ENCODE measurements around the gene R3HDM4.

R3HDM4 gene

DNA sequence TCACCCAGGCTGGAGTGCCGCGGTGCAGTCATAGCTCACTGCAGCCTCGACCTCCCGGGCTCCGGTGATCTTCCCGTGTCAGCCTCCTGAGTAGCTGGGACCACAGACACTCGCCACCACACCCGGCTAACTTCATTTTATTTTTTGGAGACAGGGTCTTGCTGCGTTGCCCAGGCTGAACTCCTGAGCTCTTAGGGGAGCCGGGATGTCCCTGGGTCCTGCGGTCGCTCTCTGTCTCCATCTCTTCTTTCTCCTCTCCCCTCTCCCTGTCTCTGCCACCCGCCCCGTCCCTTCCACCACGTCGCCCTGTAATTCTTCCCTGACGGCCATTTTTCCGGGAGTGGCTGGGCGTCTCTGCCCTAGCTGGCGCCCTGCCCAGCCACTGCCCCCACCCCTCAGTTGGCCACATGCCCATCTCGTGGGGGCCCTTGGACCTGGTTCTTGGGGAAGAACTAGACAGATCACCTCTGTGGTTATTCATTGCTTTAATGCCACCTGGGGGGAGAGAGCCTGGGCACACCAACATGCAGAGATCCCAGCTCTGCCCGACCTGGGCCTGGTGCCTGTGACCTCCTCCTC, 31.7 kb upstream of the R3HDM4 start:
- TF ChIP-seq, protein P1, sequence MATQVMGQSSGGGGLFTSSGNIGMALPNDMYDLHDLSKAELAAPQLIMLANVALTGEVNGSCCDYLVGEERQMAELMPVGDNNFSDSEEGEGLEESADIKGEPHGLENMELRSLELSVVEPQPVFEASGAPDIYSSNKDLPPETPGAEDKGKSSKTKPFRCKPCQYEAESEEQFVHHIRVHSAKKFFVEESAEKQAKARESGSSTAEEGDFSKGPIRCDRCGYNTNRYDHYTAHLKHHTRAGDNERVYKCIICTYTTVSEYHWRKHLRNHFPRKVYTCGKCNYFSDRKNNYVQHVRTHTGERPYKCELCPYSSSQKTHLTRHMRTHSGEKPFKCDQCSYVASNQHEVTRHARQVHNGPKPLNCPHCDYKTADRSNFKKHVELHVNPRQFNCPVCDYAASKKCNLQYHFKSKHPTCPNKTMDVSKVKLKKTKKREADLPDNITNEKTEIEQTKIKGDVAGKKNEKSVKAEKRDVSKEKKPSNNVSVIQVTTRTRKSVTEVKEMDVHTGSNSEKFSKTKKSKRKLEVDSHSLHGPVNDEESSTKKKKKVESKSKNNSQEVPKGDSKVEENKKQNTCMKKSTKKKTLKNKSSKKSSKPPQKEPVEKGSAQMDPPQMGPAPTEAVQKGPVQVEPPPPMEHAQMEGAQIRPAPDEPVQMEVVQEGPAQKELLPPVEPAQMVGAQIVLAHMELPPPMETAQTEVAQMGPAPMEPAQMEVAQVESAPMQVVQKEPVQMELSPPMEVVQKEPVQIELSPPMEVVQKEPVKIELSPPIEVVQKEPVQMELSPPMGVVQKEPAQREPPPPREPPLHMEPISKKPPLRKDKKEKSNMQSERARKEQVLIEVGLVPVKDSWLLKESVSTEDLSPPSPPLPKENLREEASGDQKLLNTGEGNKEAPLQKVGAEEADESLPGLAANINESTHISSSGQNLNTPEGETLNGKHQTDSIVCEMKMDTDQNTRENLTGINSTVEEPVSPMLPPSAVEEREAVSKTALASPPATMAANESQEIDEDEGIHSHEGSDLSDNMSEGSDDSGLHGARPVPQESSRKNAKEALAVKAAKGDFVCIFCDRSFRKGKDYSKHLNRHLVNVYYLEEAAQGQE (IDR thresholded peaks at IDR 0.05; ENCODE audit: insufficient read depth in 1 of 2, low read depth in 2 of 2, low read length in 2 of 2), result no peak
- TF ChIP-seq SIN3A (IDR thresholded peaks at IDR 0.05; ENCODE audit: borderline replicate concordance, insufficient read depth, low read length) (no peak), FOXP2 (optimal IDR thresholded peaks at IDR 0.05; ENCODE audit: borderline replicate concordance, extremely low read depth, extremely low read length, insufficient read depth) (no peak), POLR2AphosphoS5 (IDR thresholded peaks at IDR 0.05; ENCODE audit: low read depth, low read length) (no peak), TAF1 (IDR thresholded peaks at IDR 0.05; ENCODE audit: borderline replicate concordance, insufficient read depth, low read length) (no peak)

DNA sequence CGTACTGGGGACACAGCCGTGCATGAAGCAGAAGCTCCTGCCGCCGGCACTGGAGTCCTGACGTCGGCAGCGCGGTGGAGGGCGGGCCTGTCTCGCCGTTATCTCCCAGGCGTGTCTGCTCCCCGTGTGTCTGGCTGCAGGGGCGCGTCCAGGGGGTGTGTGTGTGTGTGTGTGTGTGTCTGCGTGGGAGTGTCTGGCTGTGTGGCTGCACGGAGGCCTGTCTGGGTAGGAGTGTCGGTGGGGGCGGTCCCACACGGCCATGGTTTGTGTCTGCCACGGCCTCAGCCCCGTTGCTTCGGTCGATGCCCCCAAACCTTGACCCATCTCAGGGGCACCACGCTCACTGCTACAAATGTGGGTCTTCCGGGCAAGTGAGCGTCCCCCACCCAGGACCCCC, 31.1 kb upstream of the R3HDM4 start:
- TF ChIP-seq POLR2AphosphoS5 (IDR thresholded peaks at IDR 0.05; ENCODE audit: low read depth, low read length) (no peak), SIN3A (IDR thresholded peaks at IDR 0.05; ENCODE audit: borderline replicate concordance, insufficient read depth, low read length) (no peak), FOXP2 (optimal IDR thresholded peaks at IDR 0.05; ENCODE audit: borderline replicate concordance, extremely low read depth, extremely low read length, insufficient read depth) (peak; percentile 83)
- TF ChIP-seq, protein P1 (IDR thresholded peaks at IDR 0.05; ENCODE audit: insufficient read depth in 1 of 2, low read depth in 2 of 2, low read length in 2 of 2), result no peak

DNA sequence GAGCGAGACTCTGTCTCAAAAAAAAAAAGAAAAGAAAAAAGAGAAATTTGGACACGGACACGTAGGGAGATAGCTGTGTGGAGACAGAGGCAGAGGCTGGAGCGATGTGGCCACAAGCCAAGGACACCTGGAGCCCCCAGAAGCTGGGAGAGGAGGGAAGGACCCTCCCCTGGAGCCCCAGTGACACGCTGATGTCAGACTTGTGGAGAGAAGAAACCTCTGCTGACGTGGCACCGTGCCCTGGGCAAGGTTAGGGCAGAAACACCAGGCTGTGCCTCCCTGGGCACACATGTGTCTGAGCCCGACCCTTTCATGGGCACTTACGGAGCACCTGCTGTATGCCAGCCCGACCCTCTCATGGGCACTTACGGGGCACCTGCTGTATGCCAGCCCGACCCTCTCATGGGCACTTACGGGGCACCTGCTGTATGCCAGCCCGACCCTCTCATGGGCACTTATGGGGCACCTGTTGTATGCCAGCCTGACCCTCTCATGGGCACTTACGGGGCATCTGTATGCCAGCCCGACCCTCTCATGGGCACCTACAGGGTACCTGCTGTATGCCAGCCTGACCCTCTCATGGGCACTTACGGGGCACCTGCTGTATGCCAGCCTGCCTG, 30.6 kb upstream of the R3HDM4 start:
- TF ChIP-seq POLR2AphosphoS5 (IDR thresholded peaks at IDR 0.05; ENCODE audit: low read depth, low read length) (no peak), SIN3A (IDR thresholded peaks at IDR 0.05; ENCODE audit: borderline replicate concordance, insufficient read depth, low read length) (no peak), TAF1 (IDR thresholded peaks at IDR 0.05; ENCODE audit: borderline replicate concordance, insufficient read depth, low read length) (no peak), FOXP2 (optimal IDR thresholded peaks at IDR 0.05; ENCODE audit: borderline replicate concordance, extremely low read depth, extremely low read length, insufficient read depth) (no peak)
- TF ChIP-seq, protein P1 (IDR thresholded peaks at IDR 0.05; ENCODE audit: insufficient read depth in 1 of 2, low read depth in 2 of 2, low read length in 2 of 2), result no peak

DNA sequence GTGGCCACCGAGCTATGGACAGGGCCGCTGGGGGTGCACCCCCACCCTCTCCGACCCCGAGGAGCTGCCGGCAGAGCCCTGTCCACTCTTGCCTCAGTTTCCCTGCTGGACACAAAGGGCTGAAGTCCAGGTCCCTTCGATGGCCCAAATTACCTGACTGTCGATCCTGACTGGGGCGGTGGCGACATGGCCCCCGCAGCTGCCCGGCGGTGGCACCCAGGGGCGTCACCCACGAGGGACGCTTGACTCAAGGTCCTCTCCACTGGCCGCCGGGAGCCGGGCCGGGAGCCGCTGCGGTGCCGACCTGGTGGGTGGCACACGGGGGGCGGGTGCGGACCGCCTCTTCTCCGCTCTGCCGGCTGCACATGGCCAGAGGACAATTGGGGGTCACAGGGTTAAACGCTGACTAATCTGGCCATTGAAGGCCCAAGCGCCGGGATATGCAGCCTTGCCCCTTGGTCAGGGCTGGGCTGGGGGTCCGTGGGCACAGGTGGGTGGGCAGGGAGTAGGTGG, 29.2 kb upstream of the R3HDM4 start:
- TF ChIP-seq SIN3A (IDR thresholded peaks at IDR 0.05; ENCODE audit: borderline replicate concordance, insufficient read depth, low read length), result no peak
- TF ChIP-seq POLR2AphosphoS5 (IDR thresholded peaks at IDR 0.05; ENCODE audit: low read depth, low read length), result no peak
- no peak for TF ChIP-seq FOXP2 (optimal IDR thresholded peaks at IDR 0.05; ENCODE audit: borderline replicate concordance, extremely low read depth, extremely low read length, insufficient read depth)
- TF ChIP-seq, protein P1 (IDR thresholded peaks at IDR 0.05; ENCODE audit: insufficient read depth in 1 of 2, low read depth in 2 of 2, low read length in 2 of 2), result no peak
- TF ChIP-seq TAF1 (IDR thresholded peaks at IDR 0.05; ENCODE audit: borderline replicate concordance, insufficient read depth, low read length), result no peak
